ENCODE results near the gene OR4D10. TPM values are rescaled to one million over a fixed set of nuclear protein-coding genes. Genes with fewer than 3 reads are reported as not detected.

OR4D10 gene
- total and polyA plus RNA-seq, 10 of the 15 experiments (the other 5 are each of a cell fraction or from before 2014, with no cell fraction given), result not detected

GRCh38 chr11:59511675-59512074 lies 38.6 kb downstream of the OR4D10 start:
- no peaks in the 10 kb centered on the region for H3K79me2 ChIP-seq (ENCODE audit: control insufficient read depth, insufficient read depth, low read length)
- no peaks in the 10 kb centered on the region for H3K36me3 ChIP-seq (ENCODE audit: control insufficient read depth in 2 of 2, insufficient read depth in 2 of 2, low read length in 1 of 2)
- no peaks in the 10 kb centered on the region for H3K27me3 ChIP-seq (replicated peaks in 1 of 2; ENCODE audit: control insufficient read depth in 2 of 2, insufficient read depth in 2 of 2, low read length in 1 of 2)
- intact Hi-C loops (cut with micrococcal nuclease; ENCODE audit: unreplicated experiment) (no loop called here), in situ Hi-C loops (cut with MboI) (no loop called here)
- RAD21 ChIA-PET (ENCODE audit: unreplicated experiment), result no interaction called here
- SMC1A ChIA-PET (ENCODE audit: uncharacterized antibody, unreplicated experiment), result no interaction called here
- ATAC-seq (no peak), DNase-seq (ENCODE audit: low read depth, low spot score) (no peak), FAIRE-seq (no peak)
- no peaks in the 10 kb centered on the region for H4K20me1 ChIP-seq (ENCODE audit: control insufficient read depth, insufficient read depth)
- H3K4me3 ChIP-seq, result no peak overlapping the region
- no peak overlapping the region for H3K9ac ChIP-seq (ENCODE audit: control insufficient read depth, insufficient read depth, low read length)
- H3K4me1 ChIP-seq (ENCODE audit: control insufficient read depth, insufficient read depth, low read length), result no peaks in the 10 kb centered on the region
- no peak overlapping the region for H3K27ac ChIP-seq (ENCODE audit: control insufficient read depth, insufficient read depth)
- H2AFZ ChIP-seq (ENCODE audit: control insufficient read depth, low read depth, low read length), result no peak overlapping the region
- POLR2A ChIA-PET, result interaction anchor here (0.7 kb wide), 1 partner anchor 18 kb away, joined by 5 read pairs; no protein-coding TSS in a partner anchor
- H3K4me2 ChIP-seq (ENCODE audit: control insufficient read depth, insufficient read depth), result no peak overlapping the region
- BruUV-seq (replicated peaks), result no TSS peak
- H3K9me3 ChIP-seq (replicated peaks; ENCODE audit: control insufficient read depth, insufficient read depth, low read length), result no peaks in the 10 kb centered on the region
- WGBS (ENCODE audit: insufficient coverage, insufficient replicate concordance, low lambda C conversion rate, missing lambda C conversion rate), result 0% methylated on average over 1 of the region's 1 CpG
- CTCF ChIA-PET, result no interaction called here
- TF ChIP-seq CTCF (IDR thresholded peaks at IDR 0.05 in 2 of 3, conservative IDR thresholded peaks at IDR 0.05 in 1 of 3; ENCODE audit: control insufficient read depth in 2 of 3, extremely low read depth in 1 of 3, insufficient read depth in 1 of 3, low read depth in 3 of 3, low read length in 3 of 3) (no peak), HDGF (IDR thresholded peaks at IDR 0.05) (no peak), ZNF592 (IDR thresholded peaks at IDR 0.05) (no peak), SIN3A (IDR thresholded peaks at IDR 0.05; ENCODE audit: low read depth, low read length) (no peak), YBX1 (IDR thresholded peaks at IDR 0.05) (no peak), NBN (IDR thresholded peaks at IDR 0.05) (no peak), ZBTB11 (CRISPR knock-in tag; IDR thresholded peaks at IDR 0.05) (no peak), CREM (IDR thresholded peaks at IDR 0.05; ENCODE audit: low read depth) (no peak), BCLAF1 (IDR thresholded peaks at IDR 0.05) (no peak), ESRRA (IDR thresholded peaks at IDR 0.05; ENCODE audit: low read length) (no peak), PML (IDR thresholded peaks at IDR 0.05; ENCODE audit: low read length) (no peak), E2F4 (IDR thresholded peaks at IDR 0.05; ENCODE audit: low read depth, low read length) (no peak)
